Parathyroid adenoma (tissue), 2 donors: ENCODE results near the gene BDH1.

ENCODE experiments used
- H2AFZ ChIP-seq: fragments of 300-600 bp; sonication (generic); one replicate; pipeline ENCODE4 v1.7.0; 2017; ENCODE audit warnings: antibody characterized with exemption, mild to moderate bottlenecking
- H3K27ac ChIP-seq: fragments of 300-600 bp; sonication (generic); one replicate; pipeline ENCODE4 v1.7.0; 2017
- H3K27me3 ChIP-seq: fragments of 300-600 bp; sonication (generic); one replicate; pipeline ENCODE4 v1.7.0; 2017; ENCODE audit warnings: low read length; ENCODE audit not compliant: control insufficient read depth, insufficient read depth
- H3K36me3 ChIP-seq: fragments of 300-600 bp; sonication (generic); one replicate; pipeline ENCODE4 v1.7.0; 2017; ENCODE audit warnings: low read length; ENCODE audit not compliant: control insufficient read depth, insufficient read depth
- H3K4me1 ChIP-seq: fragments of 300-600 bp; sonication (generic); one replicate; pipeline ENCODE4 v1.7.0; 2017; ENCODE audit warnings: control low read depth
- H3K4me2 ChIP-seq: fragments of 300-600 bp; sonication (generic); one replicate; pipeline ENCODE4 v1.7.0; 2017; ENCODE audit warnings: low read length
- H3K4me3 ChIP-seq: fragments of 300-600 bp; sonication (generic); one replicate; pipeline ENCODE4 v1.7.0; 2017; ENCODE audit warnings: low read depth, low read length
- H3K79me2 ChIP-seq: fragments of 300-600 bp; sonication (generic); one replicate; pipeline ENCODE4 v1.7.0; 2017; ENCODE audit warnings: control low read depth
- H3K9ac ChIP-seq: fragments of 300-600 bp; sonication (generic); one replicate; pipeline ENCODE4 v1.7.0; 2017; ENCODE audit warnings: mild to moderate bottlenecking
- H3K9me3 ChIP-seq: fragments of 300-600 bp; sonication (generic); one replicate; pipeline ENCODE4 v1.7.0; 2017; ENCODE audit warnings: low read length; ENCODE audit not compliant: control insufficient read depth
- TF ChIP-seq, protein P1 (sequence below): fragments of 300-600 bp; sonication (generic); IDR thresholded peaks from one replicate; pipeline ENCODE4 v1.7.0; 2017; ENCODE audit warnings: antibody characterized with exemption, mild to moderate bottlenecking
- donor health status: primary hyperparathyroidism.

The BDH1 gene

GRCh38 chr3:197495999-197496745 is 59.6 kb downstream of the BDH1 start:
- no peak overlapping the region for H3K27ac ChIP-seq
- TF ChIP-seq, protein P1, sequence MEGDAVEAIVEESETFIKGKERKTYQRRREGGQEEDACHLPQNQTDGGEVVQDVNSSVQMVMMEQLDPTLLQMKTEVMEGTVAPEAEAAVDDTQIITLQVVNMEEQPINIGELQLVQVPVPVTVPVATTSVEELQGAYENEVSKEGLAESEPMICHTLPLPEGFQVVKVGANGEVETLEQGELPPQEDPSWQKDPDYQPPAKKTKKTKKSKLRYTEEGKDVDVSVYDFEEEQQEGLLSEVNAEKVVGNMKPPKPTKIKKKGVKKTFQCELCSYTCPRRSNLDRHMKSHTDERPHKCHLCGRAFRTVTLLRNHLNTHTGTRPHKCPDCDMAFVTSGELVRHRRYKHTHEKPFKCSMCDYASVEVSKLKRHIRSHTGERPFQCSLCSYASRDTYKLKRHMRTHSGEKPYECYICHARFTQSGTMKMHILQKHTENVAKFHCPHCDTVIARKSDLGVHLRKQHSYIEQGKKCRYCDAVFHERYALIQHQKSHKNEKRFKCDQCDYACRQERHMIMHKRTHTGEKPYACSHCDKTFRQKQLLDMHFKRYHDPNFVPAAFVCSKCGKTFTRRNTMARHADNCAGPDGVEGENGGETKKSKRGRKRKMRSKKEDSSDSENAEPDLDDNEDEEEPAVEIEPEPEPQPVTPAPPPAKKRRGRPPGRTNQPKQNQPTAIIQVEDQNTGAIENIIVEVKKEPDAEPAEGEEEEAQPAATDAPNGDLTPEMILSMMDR: no peak

GRCh38 chr3:197495499-197495898 is 60.3 kb downstream of the BDH1 start:
- no peaks in the 10 kb centered on the region for H3K9me3 ChIP-seq
- TF ChIP-seq, protein P1: no peak
- H3K4me3 ChIP-seq: no peak overlapping the region
- H3K9ac ChIP-seq: no peak overlapping the region
- no peaks in the 10 kb centered on the region for H3K79me2 ChIP-seq
- no peak overlapping the region for H3K4me2 ChIP-seq
- H3K27me3 ChIP-seq: no peaks in the 10 kb centered on the region
- H2AFZ ChIP-seq: no peak overlapping the region
- no peak overlapping the region for H3K27ac ChIP-seq
- no peaks in the 10 kb centered on the region for H3K4me1 ChIP-seq
- no peaks in the 10 kb centered on the region for H3K36me3 ChIP-seq

More at GRCh38 chr3:197495999-197496745, 59.6 kb downstream of the BDH1 start:
- H3K4me1 ChIP-seq: no peaks in the 10 kb centered on the region
- no peaks in the 10 kb centered on the region for H3K27me3 ChIP-seq
- no peaks in the 10 kb centered on the region for H3K36me3 ChIP-seq
- no peak overlapping the region for H3K4me3 ChIP-seq
- H3K79me2 ChIP-seq: no peaks in the 10 kb centered on the region
- H3K9ac ChIP-seq: no peak overlapping the region
- no peak overlapping the region for H2AFZ ChIP-seq
- no peaks in the 10 kb centered on the region for H3K9me3 ChIP-seq
- no peak overlapping the region for H3K4me2 ChIP-seq

DNA sequence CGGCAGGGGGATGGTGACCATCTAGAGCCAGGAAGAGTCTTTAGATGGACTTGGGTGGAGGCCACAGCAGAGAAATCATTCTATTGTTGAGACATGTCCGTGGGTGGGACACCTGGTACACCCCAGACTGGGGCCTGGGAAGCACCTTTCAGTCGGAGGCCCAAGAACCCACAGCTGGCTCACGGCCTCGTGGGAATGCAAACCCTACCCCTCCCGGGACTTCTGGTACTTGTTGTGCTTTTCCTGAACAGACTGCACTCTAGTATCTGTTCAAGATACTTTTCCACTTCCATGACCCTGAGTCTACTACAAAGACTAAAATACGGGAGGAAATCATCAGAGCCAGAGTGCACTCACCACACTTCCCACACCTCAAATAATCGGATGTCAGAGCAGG is 60.7 kb downstream of the BDH1 start:
- H3K27me3 ChIP-seq: no peaks in the 10 kb centered on the region
- H3K27ac ChIP-seq: no peak overlapping the region
- H2AFZ ChIP-seq: no peak overlapping the region

GRCh38 chr3:197494366-197495058 is 61.3 kb downstream of the BDH1 start:
- no peaks in the 10 kb centered on the region for H3K79me2 ChIP-seq
- no peak overlapping the region for H2AFZ ChIP-seq
- H3K4me3 ChIP-seq: no peak overlapping the region
- TF ChIP-seq, protein P1: no peak
- H3K4me2 ChIP-seq: no peak overlapping the region
- no peaks in the 10 kb centered on the region for H3K4me1 ChIP-seq
- no peaks in the 10 kb centered on the region for H3K36me3 ChIP-seq
- H3K27me3 ChIP-seq: no peaks in the 10 kb centered on the region
- no peak overlapping the region for H3K9ac ChIP-seq
- H3K27ac ChIP-seq: no peak overlapping the region
- H3K9me3 ChIP-seq: no peaks in the 10 kb centered on the region

More for the DNA sequence above, 60.7 kb downstream of the BDH1 start:
- H3K4me1 ChIP-seq: no peaks in the 10 kb centered on the region
- H3K9ac ChIP-seq: no peak overlapping the region
- H3K4me2 ChIP-seq: no peak overlapping the region
- no peaks in the 10 kb centered on the region for H3K79me2 ChIP-seq
- H3K4me3 ChIP-seq: no peak overlapping the region
- no peaks in the 10 kb centered on the region for H3K9me3 ChIP-seq
- TF ChIP-seq, protein P1: no peak
- H3K36me3 ChIP-seq: no peaks in the 10 kb centered on the region
